K562 (cell line): ENCODE results near the gene POLN. TPM values are rescaled to one million over a fixed set of nuclear protein-coding genes. Genes with fewer than 3 reads are reported as not detected.

Source experiments
- ARID1B ChIP-seq: fragments of 450-650 bp; IDR thresholded peaks from 2 replicates; pipeline ENCODE4 v1.6.1; 2016; ENCODE audit warnings: antibody characterized with exemption, mild to moderate bottlenecking, inconsistent platforms
- CREB1 ChIP-seq, 2 experiments: sonication (generic) in 1 of 2; formaldehyde crosslinking in 1 of 2; IDR thresholded peaks; 2 replicates each; pipeline versions ENCODE4 v1.6.1 to v1.8.0; 2012 to 2022; ENCODE audit warnings: inconsistent platforms in 1 of 2, mild to moderate bottlenecking in 1 of 2, missing genetic modification reagents in 1 of 2, moderate library complexity in 1 of 2
- ESRRA ChIP-seq: fragments of 450-650 bp; IDR thresholded peaks from 2 replicates; pipeline ENCODE4 v1.6.1; 2014; ENCODE audit warnings: low read depth, mild to moderate bottlenecking, moderate library complexity, borderline replicate concordance
- FOXJ2 ChIP-seq: fragments of 200-800 bp; sonication (Bioruptor generic); IDR thresholded peaks from 2 replicates; pipeline ENCODE4 v1.6.1; 2016; ENCODE audit warnings: missing genetic modification characterization, missing compliant biosample characterization
- HDGF ChIP-seq: fragments of 450-650 bp; IDR thresholded peaks from 2 replicates; pipeline ENCODE4 v1.6.1; 2016
- KLF16 ChIP-seq: IDR thresholded peaks from 2 replicates; pipeline ENCODE4 v1.6.1; 2016; ENCODE audit warnings: antibody characterized with exemption
- MTA1 ChIP-seq: fragments of 450-650 bp; IDR thresholded peaks from 2 replicates; pipeline ENCODE4 v1.6.1; 2017; ENCODE audit warnings: borderline replicate concordance
- SOX6 ChIP-seq: fragments of 450-650 bp; IDR thresholded peaks from 2 replicates; pipeline ENCODE4 v1.6.1; 2014; ENCODE audit warnings: mild to moderate bottlenecking
- TCF3 ChIP-seq: sonication (generic); formaldehyde crosslinking; IDR thresholded peaks from 2 replicates; pipeline ENCODE4 v1.4.0; 2020; ENCODE audit warnings: mild to moderate bottlenecking, missing genetic modification reagents
- TEAD4 ChIP-seq, 2 experiments: sonication (generic) in 1 of 2; formaldehyde crosslinking in 1 of 2; IDR thresholded peaks; 2 replicates each; pipeline versions ENCODE4 v1.6.1 to v1.8.0; 2012 to 2022; ENCODE audit warnings: borderline replicate concordance in 1 of 2, inconsistent platforms in 1 of 2, low read length in 1 of 2, mild to moderate bottlenecking in 1 of 2, missing genetic modification reagents in 1 of 2
- polyA plus RNA-seq, 8 experiments: library from polyadenylated mRNA; depleted of rRNA in 4 of 8; stranded (reverse) in 5 of 8; unstranded in 3 of 8; fragments of >200 nt; fragmentation: Nextera tagmentation in 2 of 8; fragmentation: Illumina TruSeq in 1 of 8; extraction: Ambion mirVana in 2 of 8; extraction: Trizol in 1 of 8; gene quantifications; 2 replicates each; pipeline versions ENCODE4 v1.2.1 to v1.2.3, GENCODE V29; 2011 to 2014; ENCODE audit warnings: inconsistent platforms in 1 of 8, missing spikeins in 1 of 8
- total RNA-seq, 7 experiments: library from RNA; depleted of rRNA in 6 of 7; stranded (reverse); fragments of >200 nt in 6 of 7; fragmentation: Illumina TruSeq in 2 of 7; extraction: Trizol in 2 of 7; gene quantifications; 2 replicates each; pipeline versions ENCODE4 v1.2.1 to v1.2.3, GENCODE V29; 2011 to 2021; ENCODE audit warnings: low replicate concordance in 1 of 7
- TF ChIP-seq, protein P1 (sequence below): sonication (generic); formaldehyde crosslinking; IDR thresholded peaks from 2 replicates; pipeline ENCODE4 v1.8.0; 2022; ENCODE audit warnings: missing genetic modification reagents, mild to moderate bottlenecking, moderate library complexity, borderline replicate concordance
- TF ChIP-seq, protein P2 (sequence below), 2 experiments: fragments of 450-650 bp; conservative IDR thresholded peaks; 2 replicates each; pipeline ENCODE4 v1.6.1; 2017; ENCODE audit warnings: mild to moderate bottlenecking in 2 of 2, moderate library complexity in 2 of 2
- TF ChIP-seq, protein P3 (sequence below): fragments of 250-450 bp; sonication (Bioruptor Pico); IDR thresholded peaks from 2 replicates; pipeline ENCODE4 v1.8.0; 2022; ENCODE audit warnings: inconsistent platforms
- TF ChIP-seq, protein P4 (sequence below), 2 experiments: fragments of 250-450 bp in 1 of 2; fragments of 450-650 bp in 1 of 2; sonication (Bioruptor Pico) in 1 of 2; IDR thresholded peaks; 2 replicates each; pipeline versions ENCODE4 v1.6.1 to v1.8.0; 2016 to 2021; ENCODE audit warnings: mild to moderate bottlenecking in 2 of 2, moderate library complexity in 2 of 2, missing compliant biosample characterization in 1 of 2, missing genetic modification characterization in 1 of 2
- TF ChIP-seq, protein P5 (sequence below): fragments of 200-800 bp; sonication (Bioruptor generic); IDR thresholded peaks from 2 replicates; pipeline ENCODE4 v1.6.1; 2017; ENCODE audit warnings: missing genetic modification characterization, missing compliant biosample characterization
- TF ChIP-seq, protein P6 (sequence below): sonication (generic); formaldehyde crosslinking; IDR thresholded peaks from 2 replicates; pipeline ENCODE4 v1.9.0; 2022; ENCODE audit warnings: mild to moderate bottlenecking, missing genetic modification reagents

Gene POLN
- total and polyA plus RNA-seq, 9 of the 15 experiments (the other 6 are each of a cell fraction or from before 2014, with no cell fraction given): 0.08 to 0.91 (median 0.32) TPM

DNA sequence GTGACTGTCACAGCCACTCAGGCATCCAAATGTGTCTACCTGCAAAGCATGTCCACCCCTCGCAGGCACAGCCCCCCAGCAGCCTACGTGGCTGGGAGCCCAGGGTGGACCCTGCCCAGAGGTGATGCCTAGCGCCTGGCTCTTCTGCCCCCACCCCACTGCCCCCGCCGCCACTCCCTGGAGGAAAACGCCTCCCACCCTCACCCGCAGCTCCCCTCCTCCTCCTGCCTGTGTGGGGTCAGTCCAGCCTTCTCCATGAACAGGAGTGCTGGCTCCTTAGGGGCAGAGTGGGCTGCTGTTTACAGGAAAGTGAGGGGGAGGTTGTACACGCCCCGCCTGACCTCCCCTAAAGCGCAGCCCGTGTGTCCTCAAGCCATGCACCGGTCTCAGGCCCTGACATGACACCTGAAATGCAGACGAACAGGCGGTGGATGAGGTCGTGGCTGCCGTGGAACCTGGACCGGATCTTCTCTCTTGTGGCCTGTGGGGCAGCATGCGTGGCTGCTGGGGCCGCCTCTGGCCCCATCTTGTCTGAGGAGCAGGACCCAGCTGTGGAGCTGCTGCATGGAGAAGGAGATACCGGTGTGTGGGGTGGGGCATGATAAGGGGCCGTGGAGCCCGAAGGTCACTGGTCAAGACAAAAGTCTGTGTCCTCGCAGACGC, 31.9 kb upstream of the POLN start (continued):
- TF ChIP-seq, protein P1, sequence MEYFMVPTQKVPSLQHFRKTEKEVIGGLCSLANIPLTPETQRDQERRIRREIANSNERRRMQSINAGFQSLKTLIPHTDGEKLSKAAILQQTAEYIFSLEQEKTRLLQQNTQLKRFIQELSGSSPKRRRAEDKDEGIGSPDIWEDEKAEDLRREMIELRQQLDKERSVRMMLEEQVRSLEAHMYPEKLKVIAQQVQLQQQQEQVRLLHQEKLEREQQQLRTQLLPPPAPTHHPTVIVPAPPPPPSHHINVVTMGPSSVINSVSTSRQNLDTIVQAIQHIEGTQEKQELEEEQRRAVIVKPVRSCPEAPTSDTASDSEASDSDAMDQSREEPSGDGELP: peak; percentile 96
- TF ChIP-seq, protein P2, sequence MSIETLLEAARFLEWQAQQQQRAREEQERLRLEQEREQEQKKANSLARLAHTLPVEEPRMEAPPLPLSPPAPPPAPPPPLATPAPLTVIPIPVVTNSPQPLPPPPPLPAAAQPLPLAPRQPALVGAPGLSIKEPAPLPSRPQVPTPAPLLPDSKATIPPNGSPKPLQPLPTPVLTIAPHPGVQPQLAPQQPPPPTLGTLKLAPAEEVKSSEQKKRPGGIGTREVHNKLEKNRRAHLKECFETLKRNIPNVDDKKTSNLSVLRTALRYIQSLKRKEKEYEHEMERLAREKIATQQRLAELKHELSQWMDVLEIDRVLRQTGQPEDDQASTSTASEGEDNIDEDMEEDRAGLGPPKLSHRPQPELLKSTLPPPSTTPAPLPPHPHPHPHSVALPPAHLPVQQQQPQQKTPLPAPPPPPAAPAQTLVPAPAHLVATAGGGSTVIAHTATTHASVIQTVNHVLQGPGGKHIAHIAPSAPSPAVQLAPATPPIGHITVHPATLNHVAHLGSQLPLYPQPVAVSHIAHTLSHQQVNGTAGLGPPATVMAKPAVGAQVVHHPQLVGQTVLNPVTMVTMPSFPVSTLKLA (conservative IDR thresholded peaks at IDR 0.05): peak in 1 of 2 experiments; percentile 62; a peak in 3 of 4 replicates
- TF ChIP-seq, protein P3, sequence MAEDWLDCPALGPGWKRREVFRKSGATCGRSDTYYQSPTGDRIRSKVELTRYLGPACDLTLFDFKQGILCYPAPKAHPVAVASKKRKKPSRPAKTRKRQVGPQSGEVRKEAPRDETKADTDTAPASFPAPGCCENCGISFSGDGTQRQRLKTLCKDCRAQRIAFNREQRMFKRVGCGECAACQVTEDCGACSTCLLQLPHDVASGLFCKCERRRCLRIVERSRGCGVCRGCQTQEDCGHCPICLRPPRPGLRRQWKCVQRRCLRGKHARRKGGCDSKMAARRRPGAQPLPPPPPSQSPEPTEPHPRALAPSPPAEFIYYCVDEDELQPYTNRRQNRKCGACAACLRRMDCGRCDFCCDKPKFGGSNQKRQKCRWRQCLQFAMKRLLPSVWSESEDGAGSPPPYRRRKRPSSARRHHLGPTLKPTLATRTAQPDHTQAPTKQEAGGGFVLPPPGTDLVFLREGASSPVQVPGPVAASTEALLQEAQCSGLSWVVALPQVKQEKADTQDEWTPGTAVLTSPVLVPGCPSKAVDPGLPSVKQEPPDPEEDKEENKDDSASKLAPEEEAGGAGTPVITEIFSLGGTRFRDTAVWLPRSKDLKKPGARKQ (CRISPR knock-in tag): no peak
- TF ChIP-seq CREB1 (IDR thresholded peaks at IDR 0.05): 0 out of 2 replicates have a peak, but pooled peaks have one; percentile 15
- TF ChIP-seq CREB1 (CRISPR knock-in tag; IDR thresholded peaks at IDR 0.05): no peak
- peak; percentile 79 for TF ChIP-seq ARID1B
- peak; percentile 77 for TF ChIP-seq TEAD4 (IDR thresholded peaks at IDR 0.05; ENCODE audit: low read length)
- TF ChIP-seq TEAD4 (CRISPR knock-in tag; IDR thresholded peaks at IDR 0.05; ENCODE audit: borderline replicate concordance): no peak
- TF ChIP-seq KLF16: 0 out of 2 replicates have a peak, but pooled peaks have one; percentile 9
- no peak for TF ChIP-seq HDGF
- TF ChIP-seq, protein P4, sequence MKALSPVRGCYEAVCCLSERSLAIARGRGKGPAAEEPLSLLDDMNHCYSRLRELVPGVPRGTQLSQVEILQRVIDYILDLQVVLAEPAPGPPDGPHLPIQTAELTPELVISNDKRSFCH (CRISPR knock-in tag; IDR thresholded peaks at IDR 0.05): no peak
- TF ChIP-seq, protein P4 (tag; IDR thresholded peaks at IDR 0.05): 0 out of 2 replicates have a peak, but pooled peaks have one; percentile 23
- TF ChIP-seq FOXJ2 (tag): no peak
- TF ChIP-seq SOX6: peak; percentile 49; the same call in 1 of the 2 replicates
- peak; percentile 33; the same call in 1 of the 2 replicates for TF ChIP-seq MTA1
- TF ChIP-seq, protein P5, sequence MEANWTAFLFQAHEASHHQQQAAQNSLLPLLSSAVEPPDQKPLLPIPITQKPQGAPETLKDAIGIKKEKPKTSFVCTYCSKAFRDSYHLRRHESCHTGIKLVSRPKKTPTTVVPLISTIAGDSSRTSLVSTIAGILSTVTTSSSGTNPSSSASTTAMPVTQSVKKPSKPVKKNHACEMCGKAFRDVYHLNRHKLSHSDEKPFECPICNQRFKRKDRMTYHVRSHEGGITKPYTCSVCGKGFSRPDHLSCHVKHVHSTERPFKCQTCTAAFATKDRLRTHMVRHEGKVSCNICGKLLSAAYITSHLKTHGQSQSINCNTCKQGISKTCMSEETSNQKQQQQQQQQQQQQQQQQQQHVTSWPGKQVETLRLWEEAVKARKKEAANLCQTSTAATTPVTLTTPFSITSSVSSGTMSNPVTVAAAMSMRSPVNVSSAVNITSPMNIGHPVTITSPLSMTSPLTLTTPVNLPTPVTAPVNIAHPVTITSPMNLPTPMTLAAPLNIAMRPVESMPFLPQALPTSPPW (CRISPR knock-in tag): peak; percentile 35
- TF ChIP-seq TCF3 (CRISPR knock-in tag): peak; percentile 87
- 0 out of 2 replicates have a peak, but pooled peaks have one; percentile 29 for TF ChIP-seq ESRRA
- TF ChIP-seq, protein P6, sequence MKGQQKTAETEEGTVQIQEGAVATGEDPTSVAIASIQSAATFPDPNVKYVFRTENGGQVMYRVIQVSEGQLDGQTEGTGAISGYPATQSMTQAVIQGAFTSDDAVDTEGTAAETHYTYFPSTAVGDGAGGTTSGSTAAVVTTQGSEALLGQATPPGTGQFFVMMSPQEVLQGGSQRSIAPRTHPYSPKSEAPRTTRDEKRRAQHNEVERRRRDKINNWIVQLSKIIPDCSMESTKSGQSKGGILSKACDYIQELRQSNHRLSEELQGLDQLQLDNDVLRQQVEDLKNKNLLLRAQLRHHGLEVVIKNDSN (CRISPR knock-in tag): 0 out of 2 replicates have a peak, but pooled peaks have one; percentile 13
